SK-N-MC (cell line): ENCODE data around the gene DNAJC12.

ENCODE experiments used
- EZH2 ChIP-seq: fragments of 200-600 bp; sonication (generic); IDR thresholded peaks from one replicate; pipeline ENCODE4 v1.6.1; 2017; ENCODE audit warnings: antibody characterized with exemption
- FOXP2 ChIP-seq: optimal IDR thresholded peaks from 2 replicates; pipeline ENCODE3; 2011; ENCODE audit warnings: mild to moderate bottlenecking, moderate library complexity; ENCODE audit not compliant: insufficient read depth; ENCODE audit errors: extremely low read length, control extremely low read depth
- POLR2AphosphoS5 ChIP-seq: IDR thresholded peaks from 2 replicates; pipeline ENCODE4 v1.6.1; 2012; ENCODE audit warnings: mild to moderate bottlenecking, low read depth, low read length, borderline replicate concordance

- no peak for TF ChIP-seq POLR2AphosphoS5
- no peak for TF ChIP-seq EZH2
- TF ChIP-seq FOXP2, result no peak
Measured at GRCh38 chr10:67775279-67775678, 62.7 kb downstream of the DNAJC12 start.
